Neural progenitor cell (in vitro differentiated cells): ENCODE results near the gene RNF144B.

Source experiments
- CTCF ChIP-seq: fragments of 200-600 bp; sonication (generic); IDR thresholded peaks from 2 replicates; pipeline ENCODE4 v1.5.1; 2017; ENCODE audit warnings: antibody characterized with exemption, mild to moderate bottlenecking
- EZH2 ChIP-seq: fragments of 200-600 bp; sonication (generic); IDR thresholded peaks from 2 replicates; pipeline ENCODE4 v1.6.1; 2017; ENCODE audit warnings: antibody characterized with exemption, mild to moderate bottlenecking, moderate library complexity
- EZH2phosphoT487 ChIP-seq: fragments of 200-600 bp; sonication (generic); IDR thresholded peaks from 2 replicates; pipeline ENCODE4 v1.6.1; 2017; ENCODE audit warnings: antibody characterized with exemption

- TF ChIP-seq CTCF (no peak), EZH2phosphoT487 (no peak), EZH2 (no peak)
These were observed 39.3 kb upstream of the RNF144B start for GRCh38 chr6:18347866-18348265.
